SH-SY5Y (cell line): ENCODE results near the gene CNN3.

ENCODE experiments used
- GATA2 ChIP-seq: IDR thresholded peaks from 2 replicates; pipeline ENCODE4 v1.6.1; 2011; ENCODE audit warnings: mild to moderate bottlenecking, low read depth, low read length
- GATA3 ChIP-seq: IDR thresholded peaks from 2 replicates; pipeline ENCODE4 v1.6.1; 2011; ENCODE audit warnings: low read depth, mild to moderate bottlenecking, low read length, moderate library complexity

GRCh38 chr1:94863919-94864318, 63.0 kb downstream of the CNN3 start:
- TF ChIP-seq GATA3 (no peak), GATA2 (no peak)
